GM06990 (cell line): ENCODE data around the gene ZNF20.

Source experiments
- DNase-seq: peaks from one replicate; pipeline ENCODE4 v3.0.0-alpha.2; 2011; ENCODE audit not compliant: insufficient read length; ENCODE audit errors: extremely low read depth
- H3K27me3 ChIP-seq: replicated peaks from 2 replicates; pipeline ENCODE4 v1.6.0; 2011; ENCODE audit warnings: low read length; ENCODE audit not compliant: control insufficient read depth, insufficient read depth
- H3K36me3 ChIP-seq: 2 replicates; pipeline ENCODE4 v1.5.1; 2011; ENCODE audit warnings: low read length; ENCODE audit not compliant: control insufficient read depth, insufficient read depth
- H3K4me3 ChIP-seq: replicated peaks from 2 replicates; pipeline ENCODE4 v1.5.1; 2011; ENCODE audit warnings: low read depth, mild to moderate bottlenecking, control low read depth, low read length
- CTCF ChIP-seq: IDR thresholded peaks from 2 replicates; pipeline ENCODE4 v1.5.1; 2011; ENCODE audit warnings: low read length, control low read depth, mild to moderate bottlenecking, inconsistent platforms; ENCODE audit not compliant: insufficient read depth, poor library complexity, severe bottlenecking

ZNF20 gene

GRCh38 chr19:12145348-12145747 is 5.2 kb upstream of the ZNF20 start:
- DNase-seq, result no peak
- Histone ChIP-seq H3K27me3 (no peaks in the 10 kb centered on the region), H3K36me3 (peaks cover 4% of the 10 kb centered on the region), H3K4me3 (no peak overlapping the region)
- no peak for TF ChIP-seq CTCF

DNA sequence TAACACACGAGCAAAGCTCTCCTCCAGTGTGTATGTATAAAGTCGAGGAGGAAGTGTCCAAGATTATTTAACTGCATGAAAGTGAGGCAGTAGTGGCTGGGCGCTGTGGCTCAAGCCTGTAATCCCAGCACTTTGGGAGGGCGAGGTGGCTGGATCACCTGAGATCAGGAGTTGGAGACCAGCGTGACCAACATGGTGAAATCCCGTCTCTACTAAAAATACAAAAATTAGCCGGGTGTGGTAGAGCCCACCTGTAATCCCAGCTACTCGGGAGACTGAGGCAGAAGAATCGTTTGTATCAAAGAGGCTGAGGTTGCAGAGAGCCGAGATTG is 1.2 kb upstream of the ZNF20 start:
- Histone ChIP-seq H3K27me3 (no peaks in the 10 kb centered on the region), H3K4me3 (no peak overlapping the region), H3K36me3 (peaks cover 4% of the 10 kb centered on the region; the same call in 1 of the 2 replicates)
- no peak for DNase-seq
- no peak for TF ChIP-seq CTCF

DNA sequence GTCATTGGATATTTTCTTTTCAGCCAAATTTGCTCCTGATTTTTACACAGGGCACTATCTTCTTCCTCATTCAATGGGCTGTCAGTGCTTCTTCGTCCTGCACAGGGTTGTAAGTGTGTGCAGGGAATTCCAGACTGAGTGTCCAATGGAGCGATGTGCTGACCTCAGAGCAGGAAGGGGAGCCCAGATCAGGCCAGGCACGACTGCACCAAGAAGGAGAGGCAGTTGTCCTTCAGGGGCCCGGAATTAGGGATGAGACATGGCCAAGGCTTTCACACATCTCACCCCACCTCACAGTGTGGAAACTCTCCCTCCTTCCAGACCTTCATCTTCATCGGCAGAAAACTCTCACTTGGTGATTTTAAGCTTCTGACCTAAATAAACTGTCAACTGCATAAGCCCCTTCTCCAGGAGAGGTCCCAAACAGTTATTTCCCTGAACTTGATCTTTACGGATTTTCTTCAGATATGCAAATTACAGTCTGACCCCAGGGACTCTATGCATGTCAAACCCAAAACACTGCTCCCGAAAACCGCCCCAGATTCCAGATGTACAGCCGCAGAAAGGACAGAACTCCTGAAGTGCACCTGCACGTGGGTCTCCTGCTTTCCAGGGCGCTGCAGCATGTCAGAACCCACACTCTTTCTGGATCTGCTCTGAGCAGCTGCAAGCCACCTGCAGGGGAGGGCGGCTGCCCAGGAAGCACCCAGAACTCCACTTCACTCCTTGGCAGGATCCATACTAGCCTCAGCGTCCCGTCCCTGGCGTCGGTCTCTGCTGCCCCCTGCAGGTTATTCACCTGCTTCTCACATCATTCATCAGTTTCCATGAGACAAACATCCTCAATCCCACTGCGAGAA is 625 bp upstream of the ZNF20 start:
- Histone ChIP-seq H3K4me3 (peak overlapping the region; percentile 86), H3K36me3 (peaks cover 2% of the 10 kb centered on the region; the same call in 1 of the 2 replicates), H3K27me3 (no peaks in the 10 kb centered on the region)
- DNase-seq, result peak; percentile 81
- TF ChIP-seq CTCF, result peak; percentile 89

DNA sequence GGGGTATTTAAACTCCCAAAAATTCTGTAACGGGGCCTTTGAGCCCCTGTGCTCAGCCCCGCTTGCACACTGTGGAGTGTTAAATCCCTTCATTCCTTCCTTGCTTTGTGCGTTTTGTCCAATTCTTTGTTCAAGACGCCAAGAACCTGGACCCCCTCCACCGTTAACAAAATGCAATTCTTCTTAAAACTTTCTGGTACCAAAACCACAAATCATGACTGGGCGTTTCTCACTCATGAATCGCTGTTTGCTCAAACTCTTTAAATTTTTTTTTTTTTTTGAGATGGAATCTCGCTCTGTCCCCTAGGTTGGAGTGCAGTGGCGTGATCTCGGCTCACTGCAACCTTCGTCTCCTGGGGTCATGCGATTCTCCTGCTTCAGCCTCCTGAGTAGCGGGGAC is 881 bp downstream of the ZNF20 start:
- H3K36me3 ChIP-seq, result peaks cover 2% of the 10 kb centered on the region; the same call in 1 of the 2 replicates
- H3K27me3 ChIP-seq, result no peaks in the 10 kb centered on the region
- no peak for DNase-seq
- no peak for TF ChIP-seq CTCF
- H3K4me3 ChIP-seq, result peak overlapping the region; percentile 86

- TF ChIP-seq CTCF, result peak; percentile 56
- no peak for DNase-seq
- H3K27me3 ChIP-seq, result no peaks in the 10 kb centered on the region
- no peak overlapping the region for H3K4me3 ChIP-seq
- H3K36me3 ChIP-seq, result peaks cover 10% of the 10 kb centered on the region
These were observed 2.8 kb downstream of the ZNF20 start for GRCh38 chr19:12137221-12137940.
